Osteoblast (primary cell): Measurements from ENCODE around the gene TOR4A. TPM values are rescaled to one million over a fixed set of nuclear protein-coding genes. Genes with fewer than 3 reads are reported as not detected.

Source experiments
- DNase-seq: peaks from one replicate; pipeline ENCODE4 v3.0.0; 2011; ENCODE audit warnings: low spot score, mixed read lengths; ENCODE audit not compliant: insufficient read length; ENCODE audit errors: missing footprints
- H2AFZ ChIP-seq: 2 replicates; pipeline ENCODE4 v1.6.0; 2011; ENCODE audit warnings: mild to moderate bottlenecking, low read length
- H3K27ac ChIP-seq: 2 replicates; pipeline ENCODE4 v1.5.1; 2011; ENCODE audit warnings: mild to moderate bottlenecking, low read depth, low read length, moderate library complexity
- H3K27me3 ChIP-seq: 2 replicates; pipeline ENCODE4 v1.6.0; 2012; ENCODE audit warnings: mild to moderate bottlenecking, control low read depth, inconsistent platforms, low read length, moderate library complexity; ENCODE audit not compliant: insufficient read depth
- H3K36me3 ChIP-seq: 2 replicates; pipeline ENCODE4 v1.5.1; 2011; ENCODE audit warnings: mild to moderate bottlenecking, low read length, control low read depth, moderate library complexity; ENCODE audit not compliant: insufficient read depth
- H3K4me1 ChIP-seq: 2 replicates; pipeline ENCODE4 v1.5.1; 2011; ENCODE audit warnings: mild to moderate bottlenecking, low read length, control low read depth, moderate library complexity; ENCODE audit not compliant: insufficient read depth
- H3K4me2 ChIP-seq: 2 replicates; pipeline ENCODE4 v1.6.0; 2011; ENCODE audit warnings: mild to moderate bottlenecking, low read length; ENCODE audit not compliant: insufficient read depth
- H3K4me3 ChIP-seq: fragments of 200-600 bp; sonication (generic); 3 replicates; pipeline ENCODE4 v1.5.1; 2012; ENCODE audit warnings: mild to moderate bottlenecking, low read length, inconsistent platforms; ENCODE audit not compliant: insufficient read depth
- H3K79me2 ChIP-seq: 2 replicates; pipeline ENCODE4 v1.6.0; 2012; ENCODE audit warnings: mild to moderate bottlenecking, low read length, control low read depth, inconsistent platforms; ENCODE audit not compliant: insufficient read depth
- H3K9me3 ChIP-seq: 2 replicates; pipeline ENCODE4 v1.5.1; 2011; ENCODE audit warnings: low read depth, low read length, control low read depth
- H4K20me1 ChIP-seq: 2 replicates; pipeline ENCODE4 v1.6.0; 2012; ENCODE audit warnings: mild to moderate bottlenecking, low read length, control low read depth; ENCODE audit not compliant: insufficient read depth
- total RNA-seq: library from RNA; depleted of rRNA; stranded (reverse); fragments of >200 nt; gene quantifications from 2 replicates; pipeline ENCODE4 v1.2.3, GENCODE V29; 2012
- TF ChIP-seq, protein P1 (sequence below): IDR thresholded peaks from 2 replicates; pipeline ENCODE4 v1.5.1; 2011; ENCODE audit warnings: mild to moderate bottlenecking, low read depth, low read length, moderate library complexity; ENCODE audit errors: extremely low read depth

The TOR4A gene
- total RNA-seq, 1 donor: 2.5 TPM

DNA sequence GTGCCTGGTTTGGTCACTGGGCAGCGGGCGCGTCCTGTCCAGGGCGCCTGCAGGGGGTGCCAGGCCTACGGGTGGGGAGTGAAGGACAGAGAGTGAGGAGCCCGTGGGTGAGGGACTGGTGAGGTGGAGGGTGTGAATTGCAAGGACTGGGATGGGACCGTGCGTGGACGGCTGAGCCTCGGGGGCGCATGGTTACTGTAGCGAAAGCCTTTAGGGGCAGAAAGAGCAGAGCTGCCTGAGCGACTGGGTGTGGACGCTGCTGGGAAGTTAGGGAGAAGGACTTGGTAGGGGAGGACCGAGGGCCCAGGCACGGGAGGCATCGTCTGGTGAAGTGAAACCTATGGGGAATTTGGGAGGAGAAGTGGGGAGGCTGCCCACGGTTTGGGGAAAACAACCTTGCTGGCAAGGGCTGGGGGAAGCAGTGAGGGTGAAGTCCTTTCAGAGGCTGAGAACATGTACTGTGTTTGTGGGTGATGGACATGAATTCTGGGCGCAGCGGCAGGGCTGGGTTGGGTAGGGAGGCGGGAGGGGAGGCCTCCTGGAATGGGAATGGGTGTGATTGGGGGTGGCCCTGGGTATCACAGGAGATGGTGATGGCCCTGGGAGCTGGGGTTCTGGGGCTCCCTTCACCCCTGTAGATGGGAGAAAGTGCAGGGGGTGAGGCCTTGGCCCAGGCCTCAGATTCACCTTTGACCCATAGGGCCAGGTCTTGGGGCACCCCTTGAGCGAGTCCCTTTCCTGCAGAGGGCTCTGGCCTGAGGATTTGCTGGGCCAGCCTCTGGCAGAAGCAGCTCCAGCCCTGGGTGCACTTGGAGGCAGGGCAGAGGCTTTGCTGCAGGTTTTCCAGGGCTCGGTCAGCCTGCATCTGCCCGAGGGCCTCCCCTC, 1.7 kb upstream of the TOR4A start:
- no peaks in the 10 kb centered on the region for H3K27me3 ChIP-seq
- H3K4me2 ChIP-seq: no peak overlapping the region
- no peak overlapping the region for H3K4me3 ChIP-seq
- peaks cover 17% of the 10 kb centered on the region for H3K79me2 ChIP-seq
- H4K20me1 ChIP-seq: peaks cover 3% of the 10 kb centered on the region
- no peak overlapping the region for H2AFZ ChIP-seq
- H3K4me1 ChIP-seq: peaks cover 16% of the 10 kb centered on the region
- no peaks in the 10 kb centered on the region for H3K9me3 ChIP-seq
- TF ChIP-seq, protein P1, sequence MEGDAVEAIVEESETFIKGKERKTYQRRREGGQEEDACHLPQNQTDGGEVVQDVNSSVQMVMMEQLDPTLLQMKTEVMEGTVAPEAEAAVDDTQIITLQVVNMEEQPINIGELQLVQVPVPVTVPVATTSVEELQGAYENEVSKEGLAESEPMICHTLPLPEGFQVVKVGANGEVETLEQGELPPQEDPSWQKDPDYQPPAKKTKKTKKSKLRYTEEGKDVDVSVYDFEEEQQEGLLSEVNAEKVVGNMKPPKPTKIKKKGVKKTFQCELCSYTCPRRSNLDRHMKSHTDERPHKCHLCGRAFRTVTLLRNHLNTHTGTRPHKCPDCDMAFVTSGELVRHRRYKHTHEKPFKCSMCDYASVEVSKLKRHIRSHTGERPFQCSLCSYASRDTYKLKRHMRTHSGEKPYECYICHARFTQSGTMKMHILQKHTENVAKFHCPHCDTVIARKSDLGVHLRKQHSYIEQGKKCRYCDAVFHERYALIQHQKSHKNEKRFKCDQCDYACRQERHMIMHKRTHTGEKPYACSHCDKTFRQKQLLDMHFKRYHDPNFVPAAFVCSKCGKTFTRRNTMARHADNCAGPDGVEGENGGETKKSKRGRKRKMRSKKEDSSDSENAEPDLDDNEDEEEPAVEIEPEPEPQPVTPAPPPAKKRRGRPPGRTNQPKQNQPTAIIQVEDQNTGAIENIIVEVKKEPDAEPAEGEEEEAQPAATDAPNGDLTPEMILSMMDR: no peak
- no peak overlapping the region for H3K27ac ChIP-seq
- peaks cover 22% of the 10 kb centered on the region for H3K36me3 ChIP-seq
- DNase-seq: peak; percentile 85

DNA sequence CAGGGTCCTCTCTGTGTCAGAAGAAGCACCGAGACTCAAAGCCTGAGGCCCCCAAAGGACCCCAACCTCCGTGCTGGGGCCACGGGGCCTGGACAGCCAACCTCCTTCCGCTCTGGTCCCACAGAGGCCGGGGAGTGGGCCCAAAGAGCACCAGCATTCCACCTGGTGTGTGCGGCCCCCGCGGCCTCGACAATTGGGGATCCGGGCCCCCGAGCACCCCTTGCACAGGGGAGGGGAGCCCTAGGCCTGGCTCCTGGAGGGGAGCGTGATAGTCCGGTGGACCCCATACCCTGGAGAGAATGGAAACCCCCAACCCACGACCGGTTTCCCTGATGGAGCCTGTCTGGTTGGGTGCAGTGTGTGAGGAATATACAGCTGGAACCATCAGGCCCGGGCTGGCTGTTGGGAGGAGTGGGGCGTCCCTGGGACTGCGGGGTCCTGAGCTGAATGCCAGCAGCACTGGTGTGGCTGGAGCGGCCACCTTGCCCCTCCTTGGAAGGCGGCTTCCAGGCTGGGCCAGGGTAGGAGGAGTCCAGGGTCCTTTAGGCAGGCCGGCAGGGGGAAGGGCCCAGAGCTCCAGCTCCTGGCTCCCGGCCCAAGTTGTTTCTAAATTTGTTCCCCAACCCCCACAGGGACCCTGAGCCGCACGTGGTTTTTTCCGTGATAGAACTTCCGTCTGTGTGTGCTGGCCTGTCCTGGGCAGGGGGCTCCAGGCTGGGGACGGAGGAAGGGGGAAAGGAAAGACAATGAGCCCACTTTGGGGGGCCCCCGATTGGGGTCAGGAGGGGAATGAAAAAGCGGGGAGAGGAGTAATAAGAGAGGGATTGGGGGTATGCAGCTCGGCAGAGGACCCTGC, 825 bp upstream of the TOR4A start:
- peak; percentile 97 for DNase-seq
- no peaks in the 10 kb centered on the region for H4K20me1 ChIP-seq
- H3K9me3 ChIP-seq: no peaks in the 10 kb centered on the region
- H3K27ac ChIP-seq: peak overlapping the region; percentile 23
- peaks cover 16% of the 10 kb centered on the region for H3K4me1 ChIP-seq
- TF ChIP-seq, protein P1: no peak
- no peak overlapping the region for H2AFZ ChIP-seq
- H3K36me3 ChIP-seq: peaks cover 19% of the 10 kb centered on the region
- peaks cover 16% of the 10 kb centered on the region for H3K79me2 ChIP-seq
- peak overlapping the region; percentile 78 for H3K4me3 ChIP-seq
- H3K4me2 ChIP-seq: peak overlapping the region; percentile 79
- no peaks in the 10 kb centered on the region for H3K27me3 ChIP-seq

DNA sequence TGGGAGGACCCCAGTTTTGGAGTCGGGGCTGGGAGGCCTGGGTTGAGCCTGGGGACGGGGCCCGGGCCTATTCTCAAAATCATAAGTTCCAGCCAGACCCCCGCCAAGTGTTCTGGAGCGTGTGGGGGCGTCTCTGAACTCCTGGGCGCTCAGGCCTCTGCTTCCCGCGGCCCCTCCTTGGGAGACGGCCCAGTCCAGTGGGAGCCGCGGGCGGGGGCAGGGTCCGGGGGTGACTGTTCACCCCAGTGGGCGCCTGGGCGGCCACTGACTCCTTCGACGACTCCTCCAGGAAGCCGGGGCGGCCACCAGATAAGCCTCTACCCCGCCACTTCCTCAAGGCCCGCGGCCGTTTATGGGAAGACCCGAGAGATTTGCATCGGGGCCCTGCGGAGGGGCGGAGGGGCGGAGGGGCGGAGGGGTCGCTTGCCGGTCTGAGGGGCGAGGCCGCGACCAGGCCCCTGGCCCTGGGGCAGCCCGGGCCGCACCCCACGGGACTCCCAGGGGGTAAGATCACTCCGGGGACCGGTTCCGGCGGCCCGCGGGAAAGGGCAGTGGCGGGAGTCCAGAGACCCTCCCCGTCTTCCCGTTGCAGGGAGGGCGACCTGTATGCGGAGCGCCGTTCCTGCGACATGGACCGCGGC, 655 bp downstream of the TOR4A start:
- H2AFZ ChIP-seq: no peak overlapping the region
- peak overlapping the region; percentile 79 for H3K4me2 ChIP-seq
- peak; percentile 92 for DNase-seq
- peak overlapping the region; percentile 78 for H3K4me3 ChIP-seq
- peaks cover 16% of the 10 kb centered on the region for H3K4me1 ChIP-seq
- H3K79me2 ChIP-seq: peaks cover 16% of the 10 kb centered on the region
- no peaks in the 10 kb centered on the region for H3K27me3 ChIP-seq
- H3K36me3 ChIP-seq: peaks cover 8% of the 10 kb centered on the region
- H3K27ac ChIP-seq: no peak overlapping the region
- TF ChIP-seq, protein P1: no peak
- H3K9me3 ChIP-seq: no peaks in the 10 kb centered on the region
- H4K20me1 ChIP-seq: no peaks in the 10 kb centered on the region
